Keratinocyte (primary cell): ENCODE results near the gene SPTBN4. TPM values are rescaled to one million over a fixed set of nuclear protein-coding genes. Genes with fewer than 3 reads are reported as not detected.

Experiments used
- DNase-seq: peaks from one replicate; pipeline ENCODE4 v3.0.0-alpha.2; 2011; ENCODE audit warnings: low read depth, missing footprints, low spot score
- FAIRE-seq: peaks from 2 replicates; lab custom pipeline; 2011; peaks lifted over from hg19 to GRCh38; lab: Jason Lieb, UNC
- H2AFZ ChIP-seq: 2 replicates; pipeline ENCODE4 v1.6.0; 2012; ENCODE audit warnings: low read length, control low read depth, inconsistent platforms; ENCODE audit not compliant: control insufficient read depth
- H3K27ac ChIP-seq: 2 replicates; pipeline ENCODE4 v1.5.1; 2011; ENCODE audit warnings: low read length; ENCODE audit not compliant: control insufficient read depth, insufficient read depth
- H3K27me3 ChIP-seq: 3 replicates; pipeline ENCODE4 v1.6.0; 2011; ENCODE audit warnings: low read length; ENCODE audit not compliant: control insufficient read depth, insufficient read depth; ENCODE audit errors: extremely low read depth
- H3K36me3 ChIP-seq, 2 experiments: 2 replicates in 1 of 2; 3 replicates in 1 of 2; pipeline ENCODE4 v1.5.1; 2011; ENCODE audit warnings: low read length in 2 of 2, mild to moderate bottlenecking in 1 of 2; ENCODE audit not compliant: control insufficient read depth in 2 of 2, insufficient read depth in 2 of 2; ENCODE audit errors: extremely low read depth in 1 of 2
- H3K4me1 ChIP-seq: 3 replicates; pipeline ENCODE4 v1.5.1; 2011; ENCODE audit warnings: low read length; ENCODE audit not compliant: control insufficient read depth, insufficient read depth; ENCODE audit errors: extremely low read depth
- H3K4me2 ChIP-seq: 3 replicates; pipeline ENCODE4 v1.6.0; 2011; ENCODE audit warnings: low read depth, low read length; ENCODE audit not compliant: control insufficient read depth, insufficient read depth; ENCODE audit errors: extremely low read depth
- H3K4me3 ChIP-seq, 3 experiments: fragments of 200-600 bp in 1 of 3; sonication (generic) in 1 of 3; 2 replicates in 2 of 3; 3 replicates in 1 of 3; pipeline ENCODE4 v1.5.1; 2011 to 2016; ENCODE audit warnings: low read length in 3 of 3, mild to moderate bottlenecking in 3 of 3, control low read depth in 2 of 3, inconsistent platforms in 1 of 3, low read depth in 1 of 3, mixed read lengths in 1 of 3, mixed run types in 1 of 3, moderate library complexity in 1 of 3; ENCODE audit not compliant: control insufficient read depth in 2 of 3, insufficient read depth in 2 of 3; ENCODE audit errors: extremely low read depth in 1 of 3
- H3K79me2 ChIP-seq: 2 replicates; pipeline ENCODE4 v1.6.0; 2012; ENCODE audit warnings: low read length; ENCODE audit not compliant: control insufficient read depth, insufficient read depth
- H3K9ac ChIP-seq: 3 replicates; pipeline ENCODE4 v1.6.0; 2011; ENCODE audit warnings: low read length; ENCODE audit not compliant: control insufficient read depth, insufficient read depth; ENCODE audit errors: extremely low read depth
- H3K9me1 ChIP-seq: 3 replicates; pipeline ENCODE4 v1.6.0; 2011; ENCODE audit warnings: low read length; ENCODE audit not compliant: control insufficient read depth, insufficient read depth; ENCODE audit errors: extremely low read depth
- H3K9me3 ChIP-seq: 2 replicates; pipeline ENCODE4 v1.5.1; 2012; ENCODE audit warnings: low read depth, low read length; ENCODE audit not compliant: control insufficient read depth
- H4K20me1 ChIP-seq: 3 replicates; pipeline ENCODE4 v1.6.0; 2011; ENCODE audit warnings: low read length; ENCODE audit not compliant: control insufficient read depth, insufficient read depth; ENCODE audit errors: extremely low read depth
- CTCF ChIP-seq, 3 experiments: IDR thresholded peaks in 1 of 3; conservative IDR thresholded peaks in 1 of 3; optimal IDR thresholded peaks in 1 of 3; 2 replicates in 2 of 3; 3 replicates in 1 of 3; pipeline versions ENCODE3 to v1.5.1; 2011; ENCODE audit warnings: low read length in 3 of 3, mild to moderate bottlenecking in 3 of 3, moderate library complexity in 2 of 3, control low read depth in 1 of 3, inconsistent platforms in 1 of 3; ENCODE audit not compliant: insufficient read depth in 2 of 3; ENCODE audit errors: extremely low read depth in 1 of 3
- EZH2 ChIP-seq: IDR thresholded peaks from one replicate; pipeline ENCODE4 v1.6.1; 2012; ENCODE audit warnings: inconsistent platforms, mild to moderate bottlenecking, low read length, moderate library complexity
- dilution Hi-C: fragments of 300-500 bp; cut with MboI; formaldehyde crosslinking; loops from one replicate; pipeline ENCODE4 v1.7.0; 2020; ENCODE audit warnings: low sequenced_read_pairs; ENCODE audit not compliant: extremely low pct_ligation_motif_present
- polyA plus RNA-seq, 5 experiments: library from polyadenylated mRNA; depleted of rRNA in 3 of 5; stranded (reverse) in 3 of 5; stranded (forward) in 1 of 5; unstranded in 1 of 5; fragments of >200 nt; gene quantifications; 1 replicate in 1 of 5; 2 replicates in 3 of 5; 3 replicates in 1 of 5; pipeline versions ENCODE4 v1.2.1 to v1.2.3, GENCODE V29; 2011 to 2012; ENCODE audit warnings: missing spikeins in 2 of 5, low read depth in 1 of 5, low replicate concordance in 1 of 5

Gene SPTBN4
- polyA plus RNA-seq, 1 donor (not counting 4 experiments of a cell fraction or from before 2014, with no cell fraction given) = 0.17 TPM

- Histone ChIP-seq H3K9ac (peak overlapping the region; percentile 100), H2AFZ (peak overlapping the region; percentile 98), H3K9me3 (no peaks in the 10 kb centered on the region), H3K36me3 (peaks cover 17 to 19% of the 10 kb centered on the region in 2 experiments), H3K4me2 (peak overlapping the region; percentile 95), H3K4me3 (peak overlapping the region; percentile 96 to 100 (median 100)), H3K4me1 (peaks cover 16% of the 10 kb centered on the region), H3K27me3 (no peaks in the 10 kb centered on the region), H3K79me2 (peaks cover 33% of the 10 kb centered on the region), H3K9me1 (no peaks in the 10 kb centered on the region), H3K27ac (peak overlapping the region; percentile 85), H4K20me1 (peaks cover 5% of the 10 kb centered on the region)
- dilution Hi-C loops = no loop called here
- no peak for DNase-seq
- TF ChIP-seq EZH2 (no peak), CTCF (optimal IDR thresholded peaks at IDR 0.05 in 1 of 3, IDR thresholded peaks at IDR 0.05 in 1 of 3, conservative IDR thresholded peaks at IDR 0.05 in 1 of 3; ENCODE audit: extremely low read depth in 1 of 3, insufficient read depth in 2 of 3, low read length in 3 of 3) (peak in 1 of 3 experiments; percentile 29)
- FAIRE-seq = no peak
These were observed 21.9 kb upstream of the SPTBN4 start for GRCh38 chr19:40444825-40445312.

GRCh38 chr19:40445780-40446262 lies 21.0 kb upstream of the SPTBN4 start:
- H3K36me3 ChIP-seq = peaks cover 12 to 13% of the 10 kb centered on the region in 2 experiments
- no peaks in the 10 kb centered on the region for H3K27me3 ChIP-seq
- no peak for TF ChIP-seq CTCF (optimal IDR thresholded peaks at IDR 0.05 in 1 of 3, IDR thresholded peaks at IDR 0.05 in 1 of 3, conservative IDR thresholded peaks at IDR 0.05 in 1 of 3; ENCODE audit: extremely low read depth in 1 of 3, insufficient read depth in 2 of 3, low read length in 3 of 3)
- no peak for TF ChIP-seq EZH2
- H3K9me3 ChIP-seq = no peaks in the 10 kb centered on the region
- DNase-seq = no peak
- no peak overlapping the region for H3K9ac ChIP-seq
- peaks cover 16% of the 10 kb centered on the region for H3K4me1 ChIP-seq
- H3K27ac ChIP-seq = no peak overlapping the region
- peaks cover 29% of the 10 kb centered on the region for H3K79me2 ChIP-seq
- dilution Hi-C loops = no loop called here
- no peaks in the 10 kb centered on the region for H3K9me1 ChIP-seq
- peak overlapping the region; percentile 9 for H3K4me2 ChIP-seq
- FAIRE-seq = peak; percentile 55
- H4K20me1 ChIP-seq = peaks cover 5% of the 10 kb centered on the region
- H3K4me3 ChIP-seq = peak overlapping the region in 1 of 3 experiments; percentile 3
- peak overlapping the region; percentile 27 for H2AFZ ChIP-seq
